HG02884 (cell line): Measurements from ENCODE around the gene PICK1.

Experiments used
- ATAC-seq: cut with Tn5 transposase; IDR thresholded peaks from one replicate; pipeline ENCODE4 v1.9.1; 2021; ENCODE audit warnings: mild to moderate bottlenecking, moderate library complexity; ENCODE audit not compliant: unreplicated experiment

Gene PICK1

DNA sequence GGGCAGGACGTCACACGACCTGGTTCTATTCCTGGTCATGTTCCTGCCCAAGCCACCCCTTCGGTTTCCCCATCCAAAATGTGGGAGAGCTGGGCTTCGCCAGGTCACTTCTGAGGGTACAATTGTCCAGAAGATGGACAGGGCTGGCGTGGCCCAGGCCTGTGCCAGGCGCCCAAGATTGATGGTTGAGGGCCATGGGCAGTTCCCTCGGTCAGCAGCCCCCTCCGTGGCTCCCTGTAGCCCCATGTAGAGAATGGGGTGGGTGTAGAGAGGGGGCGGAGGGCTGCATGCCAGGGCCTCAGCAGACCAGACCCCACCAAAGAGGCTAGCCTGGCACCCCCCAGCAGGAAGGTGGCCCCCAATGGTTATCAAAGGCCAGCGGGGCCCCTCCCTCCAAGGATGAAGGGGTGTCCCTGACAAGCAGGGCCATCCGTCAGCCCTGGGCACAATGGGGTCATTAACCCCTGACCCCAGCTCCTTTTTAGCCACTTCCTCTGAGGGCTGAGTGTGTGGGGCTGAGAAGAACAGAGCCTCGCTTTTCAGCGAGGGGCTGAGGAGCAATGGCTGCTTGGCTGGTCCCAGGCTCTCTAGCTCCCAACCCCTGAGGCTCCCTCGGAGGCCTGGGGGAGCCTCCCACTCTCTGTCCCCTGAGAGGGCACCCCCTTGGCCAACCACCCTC is 11.0 kb upstream of the PICK1 start:
- no peak for ATAC-seq

- no peak for ATAC-seq
Observed at GRCh38 chr22:38049812-38050619, 7.2 kb upstream of the PICK1 start.

DNA sequence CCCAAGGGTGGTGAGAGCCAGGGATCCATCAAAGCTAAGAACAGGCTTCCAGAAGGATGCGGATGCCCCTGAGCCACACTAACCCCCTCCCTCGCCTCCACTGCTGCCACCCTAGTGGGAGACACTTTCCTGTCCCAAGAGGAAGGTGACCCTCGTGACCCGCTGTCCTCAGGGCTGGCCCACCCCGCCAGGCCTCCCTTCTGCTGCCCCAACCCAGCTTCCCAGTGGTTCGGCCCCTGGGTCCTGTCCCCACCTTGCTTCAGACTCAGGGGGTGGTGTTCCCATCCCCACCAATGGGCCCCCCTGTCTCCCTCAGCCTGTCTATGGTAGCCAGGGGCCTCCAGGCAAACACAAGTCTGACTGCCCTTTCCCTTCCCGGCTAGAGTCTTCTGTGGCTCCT is 6.5 kb upstream of the PICK1 start:
- no peak for ATAC-seq

DNA sequence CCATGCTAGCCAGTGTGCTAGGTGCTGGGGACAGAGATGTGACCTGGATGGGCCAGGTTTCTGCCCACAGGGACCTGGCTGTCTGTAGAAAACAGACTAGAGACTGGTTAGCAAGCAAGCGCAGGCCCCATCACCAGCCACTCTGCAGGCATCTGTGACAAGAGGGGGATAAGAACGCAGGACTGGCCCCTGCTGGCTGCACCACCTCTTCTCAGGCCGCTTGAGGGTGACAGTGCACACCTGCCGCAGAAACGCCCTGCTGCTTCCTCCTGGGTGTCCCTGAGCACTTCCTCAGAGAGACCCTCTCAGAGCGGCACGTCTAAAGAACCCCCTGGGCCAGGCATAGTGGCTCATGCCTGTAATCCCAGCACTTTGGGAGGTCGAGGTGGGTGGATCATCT is 5.9 kb upstream of the PICK1 start:
- ATAC-seq, result no peak

DNA sequence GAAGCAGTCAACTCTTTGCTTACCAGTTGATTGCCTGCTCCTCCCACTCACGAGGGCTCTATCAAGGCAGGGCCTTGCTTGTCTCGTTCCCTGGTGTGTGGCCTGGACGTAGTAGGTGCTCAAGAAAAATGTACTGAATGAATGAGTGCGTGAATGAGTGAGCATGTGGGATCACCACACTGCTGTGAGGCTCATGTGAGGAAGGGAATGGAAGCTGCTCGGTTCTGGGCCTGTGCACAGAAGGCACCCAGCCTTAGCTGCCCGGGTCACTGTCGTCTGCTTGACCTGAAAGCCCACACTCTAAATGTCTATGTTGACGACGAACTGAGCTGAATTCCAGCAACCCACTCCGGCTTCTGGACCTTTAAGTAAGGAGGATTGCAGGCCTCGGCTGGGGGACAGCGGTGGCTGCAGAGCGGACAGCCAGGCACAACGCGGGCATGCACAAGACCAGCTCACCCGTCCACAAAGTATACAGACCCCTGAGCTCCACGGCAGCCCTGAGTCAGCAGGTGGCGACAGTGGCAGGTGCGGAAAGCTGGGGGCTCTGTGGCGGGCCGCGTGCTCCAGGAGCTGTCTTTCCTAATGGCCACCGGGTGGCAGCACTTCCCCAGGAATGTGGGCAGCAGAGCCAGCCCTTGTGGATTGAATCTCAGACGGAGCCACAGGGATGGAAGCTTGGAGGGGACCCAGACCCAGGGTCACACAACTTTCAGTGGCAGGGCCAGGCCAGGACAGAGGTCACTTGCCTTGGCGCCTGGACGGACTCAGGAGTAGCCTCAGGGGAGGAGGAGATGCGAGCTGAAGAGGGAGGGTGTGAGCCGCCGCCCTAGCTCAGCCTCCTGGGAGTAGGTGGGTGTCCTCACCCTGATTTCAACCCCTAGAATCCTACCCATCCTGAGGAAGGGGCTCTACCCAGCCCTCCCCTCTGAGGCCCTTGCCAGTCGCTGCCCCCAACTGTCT is 5.0 kb upstream of the PICK1 start:
- ATAC-seq, result no peak

- ATAC-seq, result no peak
Observed at GRCh38 chr22:38062791-38063190, 5.6 kb downstream of the PICK1 start.

GRCh38 chr22:38065539-38065938 is 8.3 kb downstream of the PICK1 start:
- no peak for ATAC-seq

DNA sequence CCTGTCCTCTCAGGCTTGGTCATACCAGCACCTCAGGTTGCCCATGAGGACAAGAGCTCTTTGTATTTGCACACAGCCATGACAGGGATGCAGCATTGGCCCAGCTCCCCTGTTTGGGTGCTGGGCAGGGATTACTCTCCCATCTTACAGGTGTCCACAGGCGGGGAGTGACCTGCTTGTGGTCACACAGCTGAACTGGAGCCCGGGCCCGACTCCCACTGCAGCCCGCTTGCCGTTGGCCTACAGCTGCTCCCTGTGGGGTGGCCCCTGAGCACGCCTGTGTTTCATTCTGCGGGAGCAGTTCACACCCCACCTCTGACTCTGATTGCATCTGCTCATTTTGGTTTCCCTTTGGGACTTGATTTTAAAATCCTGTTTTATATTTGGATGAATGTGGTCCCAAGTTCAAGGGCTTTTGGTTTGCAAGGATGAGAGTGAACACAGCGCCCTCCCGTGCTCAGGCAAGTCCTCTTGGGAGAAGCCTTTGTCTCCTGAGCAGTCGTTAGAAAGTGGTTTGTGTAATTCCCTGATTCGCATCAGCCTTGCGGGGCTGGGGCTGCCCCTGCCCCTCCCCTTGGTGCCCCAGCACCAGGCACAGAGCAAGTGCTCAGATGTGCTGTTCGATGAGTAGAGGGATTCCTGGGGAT is 9.3 kb downstream of the PICK1 start:
- no peak for ATAC-seq

DNA sequence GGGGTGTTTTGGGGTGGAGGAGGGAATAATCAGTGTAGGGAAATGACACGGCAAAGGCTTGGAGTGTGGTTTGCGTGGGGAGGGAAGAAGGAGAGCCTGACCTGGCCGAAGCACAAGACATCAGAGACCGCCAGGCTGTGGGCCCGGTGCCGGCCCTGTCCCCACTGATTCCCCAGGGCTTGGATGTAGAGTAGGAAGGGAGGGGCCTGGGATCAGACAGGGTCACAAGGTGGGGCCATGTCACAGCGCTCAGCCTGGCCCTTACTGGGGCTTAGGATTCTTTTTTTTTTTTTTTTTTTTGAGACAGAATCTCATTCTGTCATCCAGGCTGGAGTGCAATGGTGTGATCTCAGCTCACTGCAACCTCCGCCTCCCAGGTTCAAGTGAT is 9.8 kb downstream of the PICK1 start:
- no peak for ATAC-seq

- ATAC-seq, result no peak
Observed at GRCh38 chr22:38067761-38068360, 10.7 kb downstream of the PICK1 start.

DNA sequence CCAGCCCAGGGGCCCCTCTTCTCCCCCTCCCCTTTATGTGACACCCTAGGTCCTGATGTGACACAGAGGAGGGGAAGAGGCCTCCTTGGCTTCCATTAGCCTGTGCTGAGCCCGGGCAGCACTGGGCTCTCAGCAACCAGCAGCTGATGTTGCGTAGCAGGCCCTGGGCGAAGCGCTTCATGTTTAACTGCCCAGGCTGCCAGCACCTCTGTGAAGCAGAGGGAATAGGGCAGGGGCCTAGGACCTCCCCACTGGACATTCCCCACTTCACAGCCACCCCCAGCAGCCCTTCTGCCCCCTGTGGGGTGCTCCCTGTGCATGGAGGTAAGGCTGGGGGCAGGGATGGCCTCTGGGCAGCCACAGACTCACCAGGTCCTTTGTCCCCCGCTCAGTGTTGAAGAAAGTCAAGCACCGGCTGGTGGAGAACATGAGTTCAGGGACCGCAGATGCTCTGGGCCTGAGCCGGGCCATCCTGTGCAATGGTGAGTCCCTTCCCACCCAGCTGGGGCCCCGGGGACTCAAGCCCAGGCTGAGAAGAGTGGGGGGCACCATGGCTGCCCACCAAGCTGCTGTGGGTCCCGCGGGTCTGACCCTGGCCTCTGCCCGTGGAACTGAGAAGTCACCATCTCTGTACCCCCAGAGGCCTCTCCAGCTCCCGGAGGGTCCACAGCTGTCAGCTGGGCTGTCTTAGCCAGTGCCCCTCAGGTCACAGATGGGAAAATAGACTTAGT is 11.6 kb downstream of the PICK1 start:
- ATAC-seq, result no peak

DNA sequence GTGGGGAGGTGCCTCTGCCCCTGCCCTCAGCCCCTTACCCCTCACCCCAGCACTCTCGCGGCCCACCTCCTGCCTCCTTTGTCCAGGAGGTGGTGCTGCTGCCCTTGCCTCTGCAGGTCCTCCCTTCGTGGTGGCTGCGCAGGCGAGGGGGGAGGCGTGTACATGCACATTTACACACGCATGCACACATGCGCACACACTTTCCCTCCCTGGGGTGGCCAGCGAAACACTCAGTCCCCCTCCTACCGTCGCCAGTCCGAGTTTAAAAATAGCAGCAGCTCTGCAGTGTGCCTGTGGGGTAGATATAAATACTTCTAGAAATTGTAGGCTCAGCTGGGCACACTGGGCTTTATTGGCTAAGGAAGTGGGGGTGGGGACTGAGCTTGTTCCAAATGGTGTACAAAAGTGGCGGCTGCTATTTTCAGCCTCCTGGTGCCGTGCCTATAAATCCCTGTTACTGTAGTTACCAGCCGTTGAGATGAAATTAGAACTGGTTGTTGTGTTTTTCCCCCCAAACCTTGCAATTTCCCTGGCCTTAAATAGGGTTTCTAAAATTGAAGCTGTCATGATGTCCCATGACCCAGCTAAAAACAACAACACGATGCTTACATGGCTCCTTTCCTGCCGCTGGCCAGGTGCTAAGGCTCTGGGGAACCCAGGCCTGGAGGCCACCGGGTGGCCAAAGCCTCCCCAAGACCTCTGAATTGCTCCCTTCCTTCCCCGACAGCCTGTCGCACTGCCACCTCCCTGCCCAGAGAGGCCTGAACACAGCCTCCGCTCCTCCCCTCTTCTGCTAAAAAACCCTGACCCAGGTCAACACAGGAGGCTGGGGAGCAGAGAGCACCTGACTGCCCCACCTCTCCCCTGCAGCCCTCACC is 12.4 kb downstream of the PICK1 start:
- ATAC-seq, result no peak

DNA sequence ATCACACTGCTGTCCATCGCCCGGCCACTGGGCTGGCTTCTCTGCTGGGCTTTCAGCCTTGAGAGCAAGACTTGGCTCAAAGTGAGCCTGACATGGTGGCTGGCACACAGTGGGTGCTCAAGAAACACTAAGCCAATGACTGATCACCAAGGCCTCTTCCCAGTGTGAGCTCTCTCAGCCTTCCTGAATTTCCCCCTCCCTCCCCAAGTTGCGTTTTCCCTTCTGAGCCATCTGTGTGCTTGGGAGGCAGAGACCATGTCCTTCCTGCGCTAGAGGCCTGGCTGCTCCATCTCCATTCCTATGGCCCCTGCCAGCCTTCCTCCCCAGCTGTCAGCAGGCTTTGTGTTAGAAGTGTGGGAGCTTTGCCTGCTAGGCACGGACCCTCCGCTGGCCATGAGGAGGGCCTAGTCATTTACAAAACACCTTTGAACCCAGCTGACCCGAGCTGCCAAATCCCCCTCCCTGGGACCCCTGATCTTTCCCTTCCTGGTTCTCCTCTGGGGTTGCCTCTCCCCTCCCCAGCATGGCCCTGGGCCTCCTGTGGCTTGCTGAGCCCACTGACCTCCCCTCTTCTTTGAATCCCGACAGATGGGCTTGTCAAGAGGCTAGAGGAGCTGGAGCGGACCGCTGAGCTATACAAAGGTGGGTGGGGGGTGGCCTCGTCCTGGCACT is 13.2 kb downstream of the PICK1 start:
- ATAC-seq, result no peak

DNA sequence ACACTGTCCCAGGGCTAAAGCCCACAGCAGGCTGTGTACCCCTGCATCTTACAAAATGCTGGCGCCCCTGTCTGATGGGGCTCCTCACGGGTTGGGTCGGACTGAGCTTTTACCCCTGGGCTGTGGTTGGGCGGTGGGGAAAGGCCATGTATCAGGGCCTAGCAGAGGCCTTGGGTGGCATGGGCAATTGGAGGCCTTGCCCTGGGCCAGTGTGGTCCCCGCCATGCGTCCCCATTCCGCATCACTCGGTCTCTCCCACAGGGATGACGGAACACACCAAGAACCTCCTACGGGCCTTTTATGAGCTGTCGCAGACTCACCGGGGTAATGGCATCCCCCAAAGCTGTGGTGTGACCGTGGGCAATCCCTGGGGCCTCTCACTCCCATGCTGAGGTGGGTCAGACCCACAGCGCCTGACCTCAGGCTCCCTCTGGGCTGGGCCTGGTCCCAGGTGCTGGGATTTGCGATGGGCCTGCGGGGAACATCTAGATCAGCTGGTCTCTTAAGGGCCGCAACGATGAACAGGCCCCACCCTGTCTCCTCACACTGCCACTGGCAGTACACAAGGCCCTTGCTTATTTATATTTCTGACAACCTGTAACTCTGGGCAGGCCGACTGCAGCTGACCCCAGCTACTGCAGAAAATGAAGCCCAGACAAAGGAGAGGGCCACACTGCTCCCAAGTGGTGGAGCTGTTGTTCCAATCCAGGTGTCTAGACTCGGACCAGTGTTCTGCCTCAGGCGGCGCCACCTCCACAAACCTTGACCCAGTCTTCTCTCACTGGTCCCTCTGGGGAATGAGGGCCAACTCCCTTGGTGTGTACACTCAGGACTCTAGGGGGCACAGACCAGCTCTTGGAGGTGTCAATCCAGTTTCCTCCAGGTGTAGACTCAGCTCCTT is 14.5 kb downstream of the PICK1 start:
- ATAC-seq, result no peak

- no peak for ATAC-seq
Observed at GRCh38 chr22:38072322-38073149, 15.3 kb downstream of the PICK1 start.
